HG03064 (cell line): ENCODE data around the gene EMC9.
"Not testable (repeated sequence)": the region's sequence is repeated elsewhere in the genome, so short reads cannot be mapped to it uniquely, and the experiment has no call there.

Experiments used
- ATAC-seq: cut with Tn5 transposase; IDR thresholded peaks from one replicate; pipeline ENCODE4 v1.9.1; 2021; ENCODE audit warnings: low read depth; ENCODE audit not compliant: unreplicated experiment

EMC9 gene

DNA sequence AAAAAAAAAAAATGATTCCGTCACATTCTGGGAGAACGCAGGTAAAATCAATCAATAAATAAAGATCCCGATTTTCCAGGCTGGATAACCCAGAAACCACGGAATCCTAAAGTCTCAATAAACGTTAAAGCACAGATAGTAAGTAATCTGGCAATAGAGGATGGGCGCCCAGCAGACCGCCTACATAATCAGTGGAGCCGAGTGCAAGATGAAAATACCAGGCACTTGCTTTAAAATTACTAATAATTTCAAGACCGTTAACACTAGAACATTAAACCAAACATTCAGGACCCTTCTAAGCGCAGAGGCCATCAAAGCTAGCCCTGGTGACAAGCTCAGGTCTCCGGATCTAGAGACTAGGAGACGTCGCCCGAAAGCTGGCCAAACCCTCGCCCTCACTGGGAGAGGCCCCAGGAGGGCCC, 28.0 kb downstream of the EMC9 start:
- no peak for ATAC-seq

DNA sequence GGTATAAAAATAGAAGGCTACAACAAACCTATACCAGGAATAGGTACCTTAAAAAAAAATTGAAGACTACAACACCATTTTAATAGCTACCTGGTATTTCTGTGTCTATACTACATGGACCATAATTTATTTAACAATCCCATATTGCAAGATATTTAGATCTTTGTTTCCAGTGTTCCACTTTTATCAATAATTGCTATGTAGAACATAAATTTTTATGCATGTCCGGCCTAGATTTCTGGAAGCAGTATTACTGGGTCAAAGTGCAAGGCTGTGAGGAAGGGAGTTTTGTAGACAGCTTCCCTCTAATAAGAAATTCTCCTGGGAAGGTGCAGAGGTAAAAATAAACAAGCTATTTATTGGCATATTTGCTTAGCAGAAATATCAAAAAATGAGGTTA, 30.9 kb downstream of the EMC9 start:
- no peak for ATAC-seq

DNA sequence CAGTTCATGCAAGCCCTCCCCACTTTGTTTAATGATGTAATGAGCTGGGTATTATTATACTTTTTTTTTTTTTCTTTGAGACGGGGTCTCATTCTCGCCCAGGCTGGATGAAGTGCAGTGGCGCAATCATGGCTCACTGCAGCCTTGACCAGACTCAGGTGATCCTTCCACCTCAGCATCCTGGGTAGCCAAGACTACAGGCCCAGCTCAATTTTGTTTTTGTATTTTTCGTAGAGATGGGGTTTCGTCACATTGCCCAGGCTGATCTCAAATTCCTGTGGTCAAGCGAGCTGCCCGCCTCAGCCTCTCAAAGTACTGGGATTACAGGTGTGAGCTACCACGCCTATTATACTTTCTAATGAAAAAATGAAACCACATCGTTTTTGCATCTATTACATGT, 31.3 kb downstream of the EMC9 start:
- ATAC-seq = no peak

DNA sequence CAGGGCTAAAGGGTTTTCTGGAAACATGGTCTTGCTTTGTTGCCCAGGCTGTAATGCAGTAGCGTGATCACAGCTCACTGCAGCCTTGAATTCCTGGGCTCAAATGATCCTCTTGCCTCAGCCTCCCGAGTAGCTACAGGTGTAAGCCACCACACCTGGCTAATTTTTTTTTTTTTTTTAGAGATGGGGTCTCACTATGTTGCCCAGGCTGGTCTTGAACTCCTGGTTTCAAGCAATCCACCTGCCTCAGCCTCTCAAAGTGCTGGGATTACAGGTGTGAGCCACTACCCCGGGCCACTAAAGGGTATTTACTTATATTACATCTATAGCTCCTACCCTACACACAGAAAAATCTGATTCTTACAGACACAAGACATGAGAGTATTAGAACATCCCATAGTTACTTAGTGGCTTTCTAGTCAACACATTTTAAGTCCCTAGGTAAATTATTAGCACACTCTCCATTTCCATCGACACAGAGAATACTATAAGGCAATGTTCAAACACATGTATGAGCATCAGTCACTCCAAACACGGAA, 33.0 kb downstream of the EMC9 start:
- peak; percentile 34 for ATAC-seq

DNA sequence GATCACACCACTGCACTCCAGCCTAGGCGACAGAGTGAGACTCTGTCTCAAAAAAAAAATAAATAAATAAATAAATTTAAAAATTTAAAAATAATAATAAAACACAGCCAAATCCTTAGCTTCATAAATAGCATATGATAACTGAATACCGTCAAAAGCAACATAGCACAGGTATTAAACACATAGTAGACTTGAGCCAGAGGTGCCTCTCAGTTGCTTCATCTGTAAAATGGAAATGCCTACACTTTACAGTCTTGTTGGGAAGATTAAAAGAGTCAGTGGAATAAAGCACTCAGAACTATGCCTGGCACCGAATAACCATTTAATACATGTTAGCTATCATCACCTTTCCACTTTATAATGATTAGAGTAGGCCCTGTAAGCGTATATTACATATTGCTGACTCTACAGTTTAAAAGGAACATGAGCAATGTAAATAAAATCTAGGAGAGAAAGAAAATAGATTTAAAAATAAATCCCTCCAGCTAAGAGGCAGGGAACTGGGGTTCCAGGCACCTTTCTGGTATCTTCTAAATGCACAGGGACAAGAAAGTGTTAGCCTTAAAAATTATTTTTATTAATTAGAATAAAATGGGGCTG, 34.6 kb downstream of the EMC9 start:
- no peak for ATAC-seq

DNA sequence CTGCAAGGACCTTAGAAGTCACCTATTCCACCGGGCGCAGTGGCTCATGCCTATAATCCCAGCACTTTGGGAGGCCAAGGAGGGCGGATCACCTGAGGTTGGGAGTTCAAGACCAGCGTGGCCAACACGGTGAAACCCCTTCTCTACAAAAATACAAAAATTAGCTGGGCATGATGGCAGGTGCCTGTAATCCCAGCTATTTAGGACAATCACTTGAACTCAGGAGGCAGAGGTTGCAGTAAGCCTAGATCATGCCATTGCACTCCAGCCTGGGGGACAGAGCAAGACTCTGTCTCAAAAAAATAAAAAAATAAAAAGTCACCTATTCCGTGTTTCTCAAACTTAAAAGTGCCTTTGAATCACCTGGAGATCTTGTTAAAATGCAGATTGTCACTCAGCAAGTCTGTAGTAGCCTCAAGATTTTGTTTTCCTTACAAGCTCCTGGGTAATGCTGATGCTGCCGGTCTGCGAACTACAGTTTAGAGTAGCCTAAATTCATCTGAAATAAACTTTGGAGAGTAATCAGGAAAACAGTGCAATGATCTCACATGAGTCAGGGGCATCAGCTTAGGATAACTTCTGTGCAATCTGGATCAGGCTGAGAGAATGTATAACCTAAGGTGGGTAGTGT, 35.7 kb downstream of the EMC9 start:
- ATAC-seq = not testable (repeated sequence)

DNA sequence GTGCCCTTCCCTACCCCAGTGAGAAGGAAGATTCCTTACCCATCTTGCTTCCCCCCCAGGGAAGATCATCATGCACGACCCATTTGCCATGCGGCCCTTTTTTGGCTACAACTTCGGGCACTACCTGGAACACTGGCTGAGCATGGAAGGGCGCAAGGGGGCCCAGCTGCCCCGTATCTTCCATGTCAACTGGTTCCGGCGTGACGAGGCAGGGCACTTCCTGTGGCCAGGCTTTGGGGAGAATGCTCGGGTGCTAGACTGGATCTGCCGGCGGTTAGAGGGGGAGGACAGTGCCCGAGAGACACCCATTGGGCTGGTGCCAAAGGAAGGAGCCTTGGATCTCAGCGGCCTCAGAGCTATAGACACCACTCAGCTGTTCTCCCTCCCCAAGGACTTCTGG, 37.9 kb downstream of the EMC9 start:
- no peak for ATAC-seq

DNA sequence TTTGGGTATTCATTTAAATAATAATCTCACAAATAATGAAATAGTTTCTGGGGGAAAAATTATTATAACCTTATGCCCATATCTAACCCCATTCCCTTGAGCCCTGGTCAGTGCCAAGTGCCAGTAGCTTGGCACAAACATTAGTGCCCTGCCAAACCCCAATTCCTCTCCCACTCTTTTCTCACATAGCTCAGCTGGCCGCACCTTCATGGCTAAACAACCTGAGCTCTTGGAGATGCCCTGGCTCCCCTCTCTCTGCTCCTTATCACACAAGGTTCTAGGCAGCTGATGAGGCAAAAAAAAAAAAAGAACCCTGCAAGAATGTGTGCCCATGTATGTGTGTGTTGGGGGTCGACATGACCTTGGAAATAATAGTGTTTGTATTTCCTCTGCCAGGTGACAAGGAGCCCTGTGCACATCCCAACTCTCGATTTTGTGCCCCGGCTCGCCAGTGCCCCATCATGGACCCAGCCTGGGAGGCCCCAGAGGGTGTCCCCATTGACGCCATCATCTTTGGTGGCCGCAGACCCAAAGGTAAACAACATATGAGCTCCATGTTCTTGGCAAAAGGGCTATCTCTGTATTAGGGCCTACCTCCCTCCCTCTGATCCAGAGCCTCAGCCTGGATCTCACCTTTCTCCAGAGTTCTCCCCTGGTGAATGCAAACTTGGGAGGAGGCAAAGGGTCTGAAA, 38.9 kb downstream of the EMC9 start:
- no peak for ATAC-seq

DNA sequence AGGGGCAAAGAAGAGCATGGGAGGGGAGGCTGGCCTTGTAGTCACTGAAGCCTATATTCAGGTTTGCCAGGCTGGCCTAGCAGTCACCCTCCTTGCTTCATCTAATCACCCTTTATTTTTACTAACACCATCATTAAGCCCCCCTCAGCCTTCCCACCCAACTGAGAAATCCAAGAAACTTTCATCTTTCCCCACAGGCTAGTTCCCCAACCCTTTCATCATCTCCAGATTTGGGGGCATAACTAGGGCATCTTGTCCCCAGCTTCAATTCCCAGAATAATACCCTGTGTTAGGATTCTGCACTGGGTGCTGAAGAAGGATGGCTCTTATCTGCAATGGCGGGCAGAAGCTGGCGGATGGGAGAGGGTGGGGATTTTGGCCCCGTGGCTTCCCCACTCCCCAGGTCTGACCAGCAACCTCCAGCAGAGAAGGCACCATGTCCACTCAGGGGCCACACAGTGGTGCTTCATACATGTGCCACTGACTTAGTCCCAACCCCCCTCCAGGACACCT, 40.4 kb downstream of the EMC9 start:
- ATAC-seq = no peak

DNA sequence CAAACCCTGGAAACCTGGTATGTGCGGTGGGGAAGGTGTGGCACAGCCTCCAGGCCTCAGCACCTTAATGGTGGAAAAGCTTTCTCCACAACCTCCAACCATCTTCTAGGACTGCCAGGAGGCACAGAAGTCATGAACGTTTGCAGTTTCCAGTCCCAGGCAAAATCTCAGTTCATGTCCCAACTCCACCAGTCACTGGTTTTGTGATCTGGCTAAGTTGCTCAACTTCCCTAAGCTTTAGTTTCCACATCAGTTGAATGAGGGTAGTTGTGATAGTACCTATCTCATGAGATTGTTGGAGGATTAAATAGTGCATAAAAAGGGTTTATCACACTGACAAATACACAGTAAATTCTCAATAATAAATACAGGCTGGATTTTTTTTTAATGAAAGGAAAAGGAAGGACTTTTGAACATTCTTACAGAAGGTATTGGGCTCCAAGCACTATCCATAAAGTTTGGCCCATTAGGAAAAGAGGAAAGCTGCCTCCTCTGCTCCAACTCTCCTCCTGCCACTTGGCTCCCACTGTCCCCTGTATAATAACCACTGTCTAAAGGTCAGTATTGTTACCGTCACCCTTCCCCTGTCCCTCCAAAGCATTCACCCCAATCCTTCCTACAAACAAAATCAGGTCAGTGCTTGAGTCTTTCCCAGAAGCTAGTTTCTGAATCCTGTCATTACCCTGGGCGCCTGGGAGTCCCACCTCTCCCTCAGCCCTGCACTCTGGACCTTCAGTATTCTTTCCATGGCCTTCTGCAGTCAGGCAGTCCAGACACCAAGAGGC, 41.0 kb downstream of the EMC9 start:
- ATAC-seq = no peak

DNA sequence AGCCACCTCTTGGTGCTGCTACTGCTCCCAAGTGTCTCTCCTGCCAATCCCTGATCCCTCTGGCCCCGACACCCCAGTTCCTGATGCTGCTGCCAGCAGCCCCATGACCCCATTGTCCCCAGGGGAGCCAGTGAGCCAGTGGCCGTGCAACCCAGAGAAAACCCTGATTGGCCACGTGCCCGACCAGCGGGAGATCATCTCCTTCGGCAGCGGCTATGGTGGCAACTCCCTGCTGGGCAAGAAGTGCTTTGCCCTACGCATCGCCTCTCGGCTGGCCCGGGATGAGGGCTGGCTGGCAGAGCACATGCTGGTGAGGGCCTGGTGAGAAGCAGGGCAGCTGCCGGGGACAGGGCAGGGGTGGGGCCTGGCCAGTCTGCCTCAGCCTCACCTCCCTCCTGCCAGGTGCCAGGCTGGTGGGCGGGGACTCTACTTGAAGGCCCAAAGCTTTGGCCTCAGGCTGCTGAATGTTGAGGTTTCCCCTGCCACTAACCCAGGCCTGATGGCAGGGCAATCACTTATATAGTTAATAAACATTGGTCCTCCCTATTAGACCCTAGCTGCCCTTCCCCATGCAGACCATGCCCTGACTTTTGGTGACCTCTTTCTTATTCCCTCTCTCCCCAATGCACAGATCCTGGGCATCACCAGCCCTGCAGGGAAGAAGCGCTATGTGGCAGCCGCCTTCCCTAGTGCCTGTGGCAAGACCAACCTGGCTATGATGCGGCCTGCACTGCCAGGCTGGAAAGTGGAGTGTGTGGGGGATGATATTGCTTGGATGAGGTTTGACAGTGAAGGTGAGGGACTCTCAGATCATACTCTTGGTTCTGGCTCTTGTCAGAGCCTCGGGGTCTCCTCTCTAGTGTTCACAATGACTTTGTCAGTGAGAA, 42.2 kb downstream of the EMC9 start:
- no peak for ATAC-seq

DNA sequence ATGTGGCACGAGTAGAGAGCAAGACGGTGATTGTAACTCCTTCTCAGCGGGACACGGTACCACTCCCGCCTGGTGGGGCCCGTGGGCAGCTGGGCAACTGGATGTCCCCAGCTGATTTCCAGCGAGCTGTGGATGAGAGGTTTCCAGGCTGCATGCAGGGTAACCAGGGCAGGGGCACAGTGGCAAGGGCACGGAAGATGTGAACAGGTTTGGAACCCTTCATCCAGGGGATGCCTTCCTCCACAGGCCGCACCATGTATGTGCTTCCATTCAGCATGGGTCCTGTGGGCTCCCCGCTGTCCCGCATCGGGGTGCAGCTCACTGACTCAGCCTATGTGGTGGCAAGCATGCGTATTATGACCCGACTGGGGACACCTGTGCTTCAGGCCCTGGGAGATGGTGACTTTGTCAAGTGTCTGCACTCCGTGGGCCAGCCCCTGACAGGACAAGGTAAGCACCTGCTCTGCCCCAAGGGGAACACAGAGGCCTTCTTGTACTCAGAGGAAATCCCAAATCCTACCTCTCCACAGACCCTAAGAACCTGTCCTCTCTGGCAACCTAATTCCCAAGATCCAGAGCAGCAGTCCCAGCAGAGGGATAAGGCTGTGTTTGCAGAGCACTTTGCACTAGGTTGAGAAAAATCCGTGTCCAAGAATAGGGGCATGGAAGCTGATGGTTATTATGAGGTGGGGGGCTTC, 43.0 kb downstream of the EMC9 start:
- no peak for ATAC-seq

DNA sequence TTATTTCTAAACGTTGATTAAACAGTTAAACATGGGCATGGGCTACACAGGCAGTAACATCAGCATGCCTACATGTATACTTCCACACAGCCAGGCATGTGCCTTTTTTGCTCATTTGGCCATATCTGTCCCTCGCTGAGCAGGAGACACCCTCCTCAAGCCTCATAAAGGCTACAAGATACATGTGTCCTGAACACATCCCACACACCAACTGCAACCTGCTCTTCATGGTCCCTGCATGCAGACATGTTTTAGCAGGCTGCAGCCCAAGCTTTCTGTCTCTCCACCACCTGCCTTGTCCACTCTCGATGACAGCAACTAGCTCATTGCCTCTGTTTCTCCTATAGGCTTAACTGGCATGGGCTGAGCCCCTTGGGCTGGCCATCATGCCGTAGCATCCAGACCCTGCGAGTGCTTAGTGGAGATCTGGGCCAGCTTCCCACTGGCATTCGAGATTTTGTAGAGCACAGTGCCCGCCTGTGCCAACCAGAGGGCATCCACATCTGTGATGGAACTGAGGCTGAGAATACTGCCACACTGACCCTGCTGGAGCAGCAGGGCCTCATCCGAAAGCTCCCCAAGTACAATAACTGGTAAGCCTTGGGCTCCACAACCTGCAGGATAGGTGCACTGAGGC, 44.7 kb downstream of the EMC9 start:
- no peak for ATAC-seq

DNA sequence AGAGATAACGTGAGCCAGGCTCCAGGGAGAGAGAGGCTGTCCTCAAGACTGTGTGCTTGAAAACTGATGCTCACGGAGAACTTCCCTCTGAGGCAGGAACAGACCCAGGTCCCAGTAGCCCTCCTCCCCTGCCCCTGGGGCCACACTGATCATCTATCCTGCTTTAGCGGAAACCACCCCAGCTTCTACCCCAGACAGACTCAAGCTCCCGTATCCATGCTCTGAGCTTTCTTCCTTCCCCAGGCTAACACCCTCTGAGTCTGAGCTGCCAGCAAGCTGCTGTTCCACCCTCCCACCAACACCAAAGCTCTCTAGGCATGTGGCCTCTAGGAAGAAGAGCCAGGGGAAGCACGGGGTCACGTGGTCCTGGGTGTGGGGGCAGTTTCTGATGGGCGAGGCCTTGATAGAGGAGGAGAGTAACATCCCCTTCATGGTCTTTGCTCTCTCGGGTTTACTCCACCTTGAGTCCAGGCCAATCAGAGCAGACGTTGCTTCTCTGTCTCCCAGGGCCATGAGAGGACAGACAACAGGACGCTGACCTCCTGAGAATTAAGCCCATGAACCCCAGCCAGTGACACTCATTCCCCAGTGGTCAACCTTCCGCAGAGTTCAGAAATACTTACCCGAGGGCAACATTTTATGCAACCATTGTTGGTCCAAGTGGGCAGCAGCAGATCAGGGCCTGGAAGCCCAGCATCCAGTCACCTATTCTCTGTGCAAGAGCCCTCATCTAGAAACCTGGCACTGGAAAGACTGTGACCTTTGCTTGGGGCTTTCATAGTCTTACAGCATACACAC, 45.9 kb downstream of the EMC9 start:
- ATAC-seq = peak; percentile 66

DNA sequence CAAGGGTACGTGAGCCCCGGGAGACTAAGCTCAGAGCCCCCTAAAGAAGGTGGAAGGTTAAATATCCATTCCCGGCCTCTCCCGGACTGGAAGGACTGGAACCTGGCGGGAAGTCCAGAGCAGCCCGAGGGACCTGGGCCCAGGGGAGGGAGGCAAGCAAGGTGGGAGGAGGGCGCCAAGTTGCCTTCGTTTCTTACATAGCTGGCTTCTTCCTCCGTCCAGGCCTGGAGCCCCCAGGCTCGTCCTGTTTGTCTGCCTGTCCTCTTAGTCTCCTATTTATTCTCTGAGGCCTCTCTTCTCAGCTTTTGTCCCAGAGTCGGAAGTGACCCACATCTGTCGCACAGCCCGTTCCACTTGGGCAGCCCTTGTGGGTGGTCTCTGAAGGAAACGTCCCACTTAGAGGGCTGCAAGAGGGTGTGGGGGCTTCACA, 46.5 kb downstream of the EMC9 start:
- no peak for ATAC-seq

DNA sequence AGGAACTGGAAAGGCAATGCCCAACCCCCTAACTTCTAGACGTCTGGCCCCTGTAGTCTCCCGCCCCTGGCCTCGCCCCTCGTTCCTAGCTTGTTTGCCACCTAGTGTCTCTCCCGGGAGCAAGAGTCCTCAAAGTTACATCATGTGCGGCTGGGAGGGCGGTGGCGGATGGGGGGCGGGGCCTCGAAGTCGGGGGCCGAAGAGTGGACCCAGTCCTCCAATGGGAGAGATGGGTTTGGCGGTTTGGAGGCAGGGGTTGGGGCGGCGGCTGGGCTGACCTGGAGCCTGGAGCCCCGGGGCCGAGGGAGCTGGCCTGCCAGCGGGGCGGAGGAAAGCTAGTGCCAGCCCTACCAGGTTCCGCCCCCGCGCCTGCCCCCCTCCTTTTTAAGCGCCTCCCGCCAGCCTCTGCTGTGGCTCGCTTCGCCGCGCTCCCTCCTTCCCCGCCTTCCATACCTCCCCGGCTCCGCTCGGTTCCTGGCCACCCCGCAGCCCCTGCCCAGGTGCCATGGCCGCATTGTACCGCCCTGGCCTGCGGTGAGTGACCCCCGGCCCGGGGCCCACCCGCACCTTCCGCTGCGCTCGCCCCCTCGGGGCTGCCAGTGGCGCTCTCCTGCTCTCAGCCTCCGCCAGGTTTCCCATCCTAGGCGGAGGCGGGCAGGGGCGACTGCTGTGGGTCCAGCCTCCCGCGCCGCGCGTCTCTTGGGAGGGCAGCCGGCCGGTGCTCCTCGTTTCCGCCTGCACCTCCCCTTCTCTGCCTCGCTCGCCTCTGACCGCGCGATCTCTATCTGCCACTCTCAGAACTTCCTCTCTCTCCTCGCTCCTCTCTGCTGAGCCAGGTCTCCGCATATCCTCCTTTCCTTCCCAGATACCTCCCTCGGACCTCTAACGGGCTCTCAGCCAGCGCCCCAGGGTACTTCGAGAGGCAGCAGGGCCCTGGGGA, 47.2 kb downstream of the EMC9 start, which contains the start of gene PCK2:
TSS of gene PCK2 (plus strand) at position 411 of the 940 bp plus-strand sequence. CDS start at position 506, 95 bp downstream.
- ATAC-seq = peak; percentile 40
